Cardiac muscle cell (in vitro differentiated cells and primary cell): ENCODE data around the gene RAB27B. TPM values are rescaled to one million over a fixed set of nuclear protein-coding genes. Genes with fewer than 3 reads are reported as not detected.

Experiments used
- DNase-seq, 2 donors: peaks; one replicate each; pipeline versions ENCODE4 v3.0.0 to v3.0.0-alpha.2; 2010 to 2017; ENCODE audit warnings: low read depth in 1 of 2, low spot score in 1 of 2
- H3K27ac ChIP-seq: fragments of 200-600 bp; sonication (generic); 2 replicates; pipeline ENCODE4 v1.5.1; 2016
- H3K27me3 ChIP-seq: fragments of 200-600 bp; sonication (generic); 2 replicates; pipeline ENCODE4 v1.6.0; 2016; ENCODE audit warnings: control low read depth
- H3K36me3 ChIP-seq: fragments of 200-600 bp; sonication (generic); 2 replicates; pipeline ENCODE4 v1.5.1; 2016; ENCODE audit warnings: control low read depth
- H3K4me1 ChIP-seq: fragments of 200-600 bp; sonication (generic); 2 replicates; pipeline ENCODE4 v1.8.1; 2017; ENCODE audit warnings: low read depth, mild to moderate bottlenecking, mixed run types
- H3K4me3 ChIP-seq: fragments of 200-600 bp; sonication (generic); 2 replicates; pipeline ENCODE4 v1.5.1; 2016; ENCODE audit warnings: mild to moderate bottlenecking
- H3K9me3 ChIP-seq: fragments of 200-600 bp; sonication (generic); 2 replicates; pipeline ENCODE4 v1.5.1; 2017; ENCODE audit warnings: low read depth, mild to moderate bottlenecking, control low read depth
- CTCF ChIP-seq: IDR thresholded peaks from 2 replicates; pipeline ENCODE4 v1.5.1; 2012; ENCODE audit warnings: low read depth, mild to moderate bottlenecking, low read length
- polyA plus RNA-seq: library from polyadenylated mRNA; unstranded; fragments of >200 nt; fragmentation: Nextera tagmentation; extraction: Ambion mirVana; gene quantifications from 2 replicates; pipeline ENCODE4 v1.2.1, GENCODE V29; 2016
- total RNA-seq: library from RNA; depleted of rRNA; stranded (reverse); fragments of >200 nt; gene quantifications from 2 replicates; pipeline ENCODE4 v1.2.3, GENCODE V29; 2016

The RAB27B gene
- total and polyA plus RNA-seq, 2 experiments from 2014 or later, result 0.09 to 0.71 TPM

GRCh38 chr18:54828986-54829385, 709 bp downstream of the RAB27B start:
- H3K27me3 ChIP-seq, result peaks cover 4% of the 10 kb centered on the region

GRCh38 chr18:54829856-54830255, 1.6 kb downstream of the RAB27B start:
- DNase-seq, result no peak
- Histone ChIP-seq H3K4me1 (no peaks in the 10 kb centered on the region), H3K36me3 (no peaks in the 10 kb centered on the region), H3K9me3 (no peaks in the 10 kb centered on the region), H3K27me3 (peaks cover 4% of the 10 kb centered on the region), H3K27ac (no peak overlapping the region), H3K4me3 (no peak overlapping the region)
- no peak for TF ChIP-seq CTCF

More at GRCh38 chr18:54828986-54829385, 709 bp downstream of the RAB27B start:
- Histone ChIP-seq H3K4me1 (no peaks in the 10 kb centered on the region), H3K27ac (no peak overlapping the region), H3K36me3 (no peaks in the 10 kb centered on the region), H3K4me3 (peak overlapping the region; percentile 51), H3K9me3 (no peaks in the 10 kb centered on the region)
- TF ChIP-seq CTCF, result no peak
- DNase-seq, result no peak

GRCh38 chr18:54830260-54830659, 2.0 kb downstream of the RAB27B start:
- no peak overlapping the region for H3K27ac ChIP-seq
- H3K4me3 ChIP-seq, result no peak overlapping the region
- TF ChIP-seq CTCF, result no peak

GRCh38 chr18:54830866-54831265, 2.6 kb downstream of the RAB27B start:
- Histone ChIP-seq H3K9me3 (no peaks in the 10 kb centered on the region), H3K4me3 (no peak overlapping the region), H3K36me3 (no peaks in the 10 kb centered on the region), H3K27me3 (peaks cover 4% of the 10 kb centered on the region), H3K27ac (no peak overlapping the region), H3K4me1 (no peaks in the 10 kb centered on the region)
- no peak for DNase-seq
- no peak for TF ChIP-seq CTCF

More at GRCh38 chr18:54830260-54830659, 2.0 kb downstream of the RAB27B start:
- H3K9me3 ChIP-seq, result no peaks in the 10 kb centered on the region
- peaks cover 4% of the 10 kb centered on the region for H3K27me3 ChIP-seq
- no peak for DNase-seq
- no peaks in the 10 kb centered on the region for H3K4me1 ChIP-seq
- H3K36me3 ChIP-seq, result no peaks in the 10 kb centered on the region

GRCh38 chr18:54835944-54836343, 7.7 kb downstream of the RAB27B start:
- no peaks in the 10 kb centered on the region for H3K27me3 ChIP-seq
- no peaks in the 10 kb centered on the region for H3K9me3 ChIP-seq
- no peak overlapping the region for H3K27ac ChIP-seq
- no peak for DNase-seq
- TF ChIP-seq CTCF, result no peak
- no peaks in the 10 kb centered on the region for H3K36me3 ChIP-seq
- H3K4me3 ChIP-seq, result no peak overlapping the region
- no peaks in the 10 kb centered on the region for H3K4me1 ChIP-seq

GRCh38 chr18:54843314-54843713, 15.0 kb downstream of the RAB27B start:
- H3K4me3 ChIP-seq, result no peak overlapping the region
- no peak for DNase-seq
- H3K27me3 ChIP-seq, result no peaks in the 10 kb centered on the region
- no peaks in the 10 kb centered on the region for H3K4me1 ChIP-seq
- H3K36me3 ChIP-seq, result no peaks in the 10 kb centered on the region
- TF ChIP-seq CTCF, result no peak
- no peaks in the 10 kb centered on the region for H3K9me3 ChIP-seq
- H3K27ac ChIP-seq, result no peak overlapping the region
